ENCODE data around the gene CEP128. TPM values are rescaled to one million over a fixed set of nuclear protein-coding genes. Genes with fewer than 3 reads are reported as not detected.

Gene CEP128
- polyA plus RNA-seq, 1 donor = 2.4 TPM

DNA sequence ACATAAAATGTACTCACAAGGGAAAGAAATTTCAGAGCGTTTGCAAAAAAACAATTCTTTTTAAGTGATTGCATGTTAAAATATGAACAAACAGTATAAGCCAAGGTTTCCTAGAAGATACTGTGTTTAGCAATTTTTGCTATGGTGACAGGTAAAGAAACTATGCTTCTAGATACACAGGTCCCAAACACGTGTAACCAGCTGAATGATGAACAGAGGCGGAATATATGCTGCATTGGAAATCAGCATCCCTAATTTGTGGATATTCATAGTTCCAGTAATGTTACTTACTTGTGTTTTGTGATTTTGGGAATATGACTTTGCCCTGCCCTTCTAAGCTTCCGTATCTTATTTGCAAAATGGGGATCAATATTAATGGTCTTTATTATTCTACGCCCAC is 403.9 kb downstream of the CEP128 start:
- WGBS (ENCODE audit: insufficient coverage, low lambda C conversion rate) = 100% methylated on average over 2 of the region's 5 CpGs
- Histone ChIP-seq H3K27me3 (ENCODE audit: control insufficient read depth, insufficient read depth, low read length) (no peaks in the 10 kb centered on the region), H3K27ac (ENCODE audit: low read length) (no peak overlapping the region), H3K36me3 (ENCODE audit: control insufficient read depth, insufficient read depth, low read length) (no peaks in the 10 kb centered on the region), H3K4me1 (ENCODE audit: control insufficient read depth, insufficient read depth, low read length) (no peaks in the 10 kb centered on the region), H3K9me3 (ENCODE audit: control insufficient read depth, low read depth, low read length) (no peaks in the 10 kb centered on the region), H3K4me3 (ENCODE audit: low read length) (no peak overlapping the region)
- no peak for DNase-seq

DNA sequence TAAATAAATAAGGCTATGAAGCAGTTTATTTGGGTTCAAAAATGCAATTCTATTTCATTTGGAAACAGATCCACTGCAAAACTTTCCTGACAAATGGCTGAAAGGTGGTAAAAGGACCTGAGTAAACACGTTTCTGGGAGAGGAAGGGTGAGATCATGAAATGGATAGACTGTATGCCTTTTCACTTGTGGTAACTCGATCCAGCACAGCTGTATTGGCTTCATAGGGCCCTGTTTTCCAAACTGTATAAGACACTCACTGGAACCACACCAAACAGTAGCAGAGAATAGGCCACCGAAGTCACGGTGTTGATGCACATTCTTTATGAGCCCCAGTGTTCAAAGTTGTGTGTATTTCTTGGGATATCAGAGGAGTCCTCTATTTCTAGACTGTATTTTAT is 405.1 kb downstream of the CEP128 start:
- H3K4me3 ChIP-seq (ENCODE audit: low read length) = no peak overlapping the region
- DNase-seq = no peak
- H3K4me1 ChIP-seq (ENCODE audit: control insufficient read depth, insufficient read depth, low read length) = no peaks in the 10 kb centered on the region
- no CpG with 5 or more reads among the region's 4 CpGs for WGBS (ENCODE audit: insufficient coverage, low lambda C conversion rate)
- no peaks in the 10 kb centered on the region for H3K27me3 ChIP-seq (ENCODE audit: control insufficient read depth, insufficient read depth, low read length)
- H3K9me3 ChIP-seq (ENCODE audit: control insufficient read depth, low read depth, low read length) = no peaks in the 10 kb centered on the region
- no peak overlapping the region for H3K27ac ChIP-seq (ENCODE audit: low read length)
- no peaks in the 10 kb centered on the region for H3K36me3 ChIP-seq (ENCODE audit: control insufficient read depth, insufficient read depth, low read length)

DNA sequence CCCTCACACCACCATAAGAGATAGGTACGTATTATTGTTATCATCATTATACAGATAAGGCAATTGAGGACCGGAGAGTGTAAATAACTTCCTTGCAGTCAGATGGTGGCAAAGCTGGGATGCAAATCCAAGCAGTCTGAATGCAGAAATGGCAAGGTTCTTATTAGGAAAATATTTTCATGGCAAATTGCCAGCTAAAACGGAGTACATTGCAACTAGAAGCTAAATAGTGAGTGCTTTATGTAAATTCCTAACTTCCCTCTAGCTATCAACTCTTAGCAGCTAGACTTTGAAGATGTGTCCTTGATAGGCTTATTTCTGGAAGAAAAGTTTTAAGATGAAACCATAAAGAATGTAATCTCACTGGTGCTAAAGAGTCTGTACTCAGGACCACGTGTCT is 406.4 kb downstream of the CEP128 start:
- Histone ChIP-seq H3K27me3 (ENCODE audit: control insufficient read depth, insufficient read depth, low read length) (no peaks in the 10 kb centered on the region), H3K4me1 (ENCODE audit: control insufficient read depth, insufficient read depth, low read length) (no peaks in the 10 kb centered on the region), H3K27ac (ENCODE audit: low read length) (no peak overlapping the region), H3K4me3 (ENCODE audit: low read length) (no peak overlapping the region), H3K36me3 (ENCODE audit: control insufficient read depth, insufficient read depth, low read length) (no peaks in the 10 kb centered on the region), H3K9me3 (ENCODE audit: control insufficient read depth, low read depth, low read length) (no peaks in the 10 kb centered on the region)
- DNase-seq = no peak
- WGBS (ENCODE audit: insufficient coverage, low lambda C conversion rate) = no CpG with 5 or more reads among the region's 4 CpGs

DNA sequence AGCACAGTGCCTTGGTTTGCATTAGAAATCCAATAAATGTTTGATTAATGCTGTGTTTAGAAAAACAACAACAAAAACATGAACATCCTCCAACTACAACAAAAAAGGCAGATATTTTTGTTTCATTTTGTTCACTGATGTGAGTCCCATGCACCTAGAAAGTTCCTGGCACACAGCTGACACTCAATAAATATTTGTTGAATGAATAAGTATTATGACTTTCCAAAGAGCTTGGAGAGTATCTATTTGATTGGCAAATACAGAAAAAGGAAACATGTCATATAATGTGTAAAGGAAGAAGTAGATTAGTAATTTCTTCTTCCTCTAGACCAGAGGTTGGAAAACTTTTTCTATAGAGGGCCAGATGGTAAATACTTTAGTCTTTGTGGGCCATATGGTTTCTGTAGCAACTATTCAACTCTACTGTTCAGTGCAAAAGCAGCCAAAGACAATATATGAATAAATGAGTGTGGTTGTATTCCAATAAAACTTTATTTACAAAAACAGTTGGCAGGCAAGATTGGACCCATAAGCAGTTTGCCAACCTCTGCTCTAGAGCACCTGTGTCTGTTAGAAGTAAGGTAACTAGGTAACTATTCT is 417.9 kb downstream of the CEP128 start:
- Histone ChIP-seq H3K27ac (ENCODE audit: low read length) (no peak overlapping the region), H3K9me3 (ENCODE audit: control insufficient read depth, low read depth, low read length) (no peaks in the 10 kb centered on the region), H3K36me3 (ENCODE audit: control insufficient read depth, insufficient read depth, low read length) (no peaks in the 10 kb centered on the region), H3K27me3 (ENCODE audit: control insufficient read depth, insufficient read depth, low read length) (no peaks in the 10 kb centered on the region), H3K4me3 (ENCODE audit: low read length) (no peak overlapping the region), H3K4me1 (ENCODE audit: control insufficient read depth, insufficient read depth, low read length) (no peaks in the 10 kb centered on the region)
- no peak for DNase-seq

DNA sequence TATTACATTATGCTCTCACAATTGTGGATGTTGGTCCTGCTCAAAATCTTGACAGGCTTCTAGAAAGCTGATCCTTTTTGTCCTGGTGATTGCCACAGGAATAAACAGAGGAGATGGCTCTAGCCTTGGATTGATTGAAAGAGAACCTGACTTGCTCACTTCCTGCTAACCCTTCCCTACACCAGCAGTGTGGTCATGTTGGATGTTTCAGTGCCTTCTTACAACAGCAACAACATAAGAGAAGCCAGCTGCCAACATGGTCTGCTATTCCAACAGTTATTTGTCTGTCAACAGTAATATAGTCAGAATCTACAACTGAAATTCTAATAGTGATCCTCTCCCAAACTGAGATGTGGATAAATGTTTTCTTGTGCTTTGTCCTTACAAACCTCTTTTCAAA is 418.6 kb downstream of the CEP128 start:
- no peaks in the 10 kb centered on the region for H3K4me1 ChIP-seq (ENCODE audit: control insufficient read depth, insufficient read depth, low read length)
- no peaks in the 10 kb centered on the region for H3K9me3 ChIP-seq (ENCODE audit: control insufficient read depth, low read depth, low read length)
- H3K36me3 ChIP-seq (ENCODE audit: control insufficient read depth, insufficient read depth, low read length) = no peaks in the 10 kb centered on the region
- no peak for DNase-seq
- no peak overlapping the region for H3K27ac ChIP-seq (ENCODE audit: low read length)
- no peak overlapping the region for H3K4me3 ChIP-seq (ENCODE audit: low read length)
- H3K27me3 ChIP-seq (ENCODE audit: control insufficient read depth, insufficient read depth, low read length) = no peaks in the 10 kb centered on the region

DNA sequence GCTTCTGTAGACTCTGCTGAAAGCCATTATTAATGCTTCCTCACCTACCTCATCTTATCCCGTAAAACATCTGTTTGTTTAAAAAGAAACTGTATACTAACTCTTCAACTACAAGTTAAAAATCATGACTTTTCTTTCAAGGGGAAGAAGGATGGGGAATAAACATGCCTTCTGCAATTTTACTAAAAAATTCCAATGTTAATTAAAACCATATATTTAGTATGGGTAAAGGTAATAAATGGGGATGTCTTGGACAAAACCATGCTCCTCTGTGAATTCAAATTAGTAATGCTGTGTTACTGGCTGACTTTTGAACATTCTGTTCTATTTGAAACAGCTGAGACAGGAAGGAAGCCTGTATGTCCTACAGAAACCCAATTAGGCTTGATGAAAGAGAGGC is 419.1 kb downstream of the CEP128 start:
- no peaks in the 10 kb centered on the region for H3K9me3 ChIP-seq (ENCODE audit: control insufficient read depth, low read depth, low read length)
- WGBS (ENCODE audit: insufficient coverage, low lambda C conversion rate) = 100% methylated on average over 1 of the region's 1 CpG
- no peak for DNase-seq
- no peaks in the 10 kb centered on the region for H3K27me3 ChIP-seq (ENCODE audit: control insufficient read depth, insufficient read depth, low read length)
- no peaks in the 10 kb centered on the region for H3K36me3 ChIP-seq (ENCODE audit: control insufficient read depth, insufficient read depth, low read length)
- H3K4me1 ChIP-seq (ENCODE audit: control insufficient read depth, insufficient read depth, low read length) = no peaks in the 10 kb centered on the region
- H3K27ac ChIP-seq (ENCODE audit: low read length) = no peak overlapping the region
- H3K4me3 ChIP-seq (ENCODE audit: low read length) = no peak overlapping the region

DNA sequence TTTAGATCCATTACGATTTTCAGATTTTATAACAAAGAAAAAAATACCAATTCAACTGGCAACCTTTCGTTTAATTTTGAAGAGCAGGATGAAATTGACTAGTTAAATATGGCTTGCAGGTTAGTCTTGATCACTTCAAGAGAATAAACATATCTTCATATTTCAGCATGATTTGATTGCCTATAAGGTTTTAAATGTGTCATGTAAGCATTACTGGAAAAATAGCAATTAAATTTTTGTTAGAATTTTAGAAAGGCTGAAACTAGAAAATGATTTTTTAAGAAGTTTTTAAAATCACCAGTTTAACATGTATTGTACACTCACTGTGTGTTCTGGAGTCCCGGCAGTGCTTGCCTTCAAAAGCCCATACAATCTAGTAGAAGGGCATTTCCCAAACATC is 420.1 kb downstream of the CEP128 start:
- Histone ChIP-seq H3K4me1 (ENCODE audit: control insufficient read depth, insufficient read depth, low read length) (no peaks in the 10 kb centered on the region), H3K36me3 (ENCODE audit: control insufficient read depth, insufficient read depth, low read length) (no peaks in the 10 kb centered on the region), H3K27ac (ENCODE audit: low read length) (no peak overlapping the region), H3K27me3 (ENCODE audit: control insufficient read depth, insufficient read depth, low read length) (no peaks in the 10 kb centered on the region), H3K4me3 (ENCODE audit: low read length) (no peak overlapping the region), H3K9me3 (ENCODE audit: control insufficient read depth, low read depth, low read length) (no peaks in the 10 kb centered on the region)
- no peak for DNase-seq
- WGBS (ENCODE audit: insufficient coverage, low lambda C conversion rate) = 100% methylated on average over 3 of the region's 3 CpGs

DNA sequence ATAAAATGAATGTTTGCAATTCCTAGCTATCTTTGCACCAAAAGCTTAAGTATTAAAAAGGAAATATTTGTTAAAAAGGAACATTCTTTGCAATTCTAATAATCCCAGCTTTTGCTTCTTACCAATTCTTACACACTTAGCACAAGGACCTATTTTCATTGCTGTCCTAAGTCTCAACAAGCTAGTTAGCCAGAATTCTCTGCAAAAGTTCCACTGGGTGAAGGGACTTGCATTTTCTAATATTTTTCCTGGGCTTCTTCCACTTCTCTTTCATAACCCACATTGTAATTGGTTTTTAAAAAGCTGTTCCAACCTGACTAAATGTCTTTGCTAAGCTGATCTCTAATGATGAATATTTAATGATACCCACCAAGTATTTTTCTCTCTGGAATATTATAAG is 422.5 kb downstream of the CEP128 start:
- no peak overlapping the region for H3K27ac ChIP-seq (ENCODE audit: low read length)
- H3K4me3 ChIP-seq (ENCODE audit: low read length) = no peak overlapping the region
- no peaks in the 10 kb centered on the region for H3K36me3 ChIP-seq (ENCODE audit: control insufficient read depth, insufficient read depth, low read length)
- H3K9me3 ChIP-seq (ENCODE audit: control insufficient read depth, low read depth, low read length) = no peaks in the 10 kb centered on the region
- no peaks in the 10 kb centered on the region for H3K4me1 ChIP-seq (ENCODE audit: control insufficient read depth, insufficient read depth, low read length)
- DNase-seq = no peak
- no peaks in the 10 kb centered on the region for H3K27me3 ChIP-seq (ENCODE audit: control insufficient read depth, insufficient read depth, low read length)

DNA sequence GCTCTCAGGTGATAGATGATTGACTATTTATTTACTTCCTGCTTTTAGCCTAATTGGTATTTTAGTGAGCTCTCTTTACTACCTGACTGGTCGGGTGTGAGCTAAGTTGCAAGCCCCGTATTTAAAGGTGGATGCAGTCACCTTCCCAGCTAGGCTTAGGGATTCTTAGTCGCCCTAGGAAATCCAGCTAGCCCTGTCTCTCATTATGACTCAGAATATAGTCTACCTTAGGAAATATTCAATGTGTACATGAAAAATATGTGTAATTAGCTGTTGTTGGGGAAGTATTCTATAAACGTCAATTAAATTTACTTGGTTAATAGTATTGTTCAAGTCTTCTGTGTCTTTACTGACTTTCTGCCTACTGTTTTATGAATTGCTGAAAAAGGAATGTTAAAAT is 423.4 kb downstream of the CEP128 start:
- no peaks in the 10 kb centered on the region for H3K9me3 ChIP-seq (ENCODE audit: control insufficient read depth, low read depth, low read length)
- no peak overlapping the region for H3K4me3 ChIP-seq (ENCODE audit: low read length)
- no peaks in the 10 kb centered on the region for H3K36me3 ChIP-seq (ENCODE audit: control insufficient read depth, insufficient read depth, low read length)
- no peaks in the 10 kb centered on the region for H3K27me3 ChIP-seq (ENCODE audit: control insufficient read depth, insufficient read depth, low read length)
- H3K27ac ChIP-seq (ENCODE audit: low read length) = no peak overlapping the region
- 100% methylated on average over 1 of the region's 4 CpGs for WGBS (ENCODE audit: insufficient coverage, low lambda C conversion rate)
- H3K4me1 ChIP-seq (ENCODE audit: control insufficient read depth, insufficient read depth, low read length) = no peaks in the 10 kb centered on the region
- DNase-seq = no peak

DNA sequence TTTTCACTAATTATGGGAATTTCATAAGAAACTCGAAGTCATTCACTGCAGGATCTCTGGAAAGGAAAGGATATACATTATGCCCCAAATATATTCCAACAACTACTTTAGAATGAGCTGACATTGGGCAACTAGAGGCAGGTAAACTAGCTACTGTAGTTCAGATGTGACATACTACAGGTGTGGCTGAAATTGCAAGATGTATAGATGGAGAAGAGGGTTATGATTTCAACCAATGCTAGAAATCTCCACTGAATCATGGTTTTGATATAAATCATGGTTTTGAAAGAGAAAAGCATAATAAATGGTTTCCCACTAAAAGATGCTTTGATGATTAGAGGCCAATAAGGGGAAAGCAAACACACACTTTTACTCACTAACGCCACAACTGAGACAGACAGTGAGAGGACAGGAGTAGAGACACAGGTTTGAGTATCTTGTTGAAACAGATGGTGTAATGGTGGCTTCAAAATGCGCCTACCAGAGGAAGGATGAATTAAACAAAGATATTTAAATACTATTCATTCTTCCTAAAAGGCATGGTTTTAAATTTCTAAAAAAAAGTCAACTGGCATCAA is 434.2 kb downstream of the CEP128 start:
- no peak overlapping the region for H3K4me3 ChIP-seq (ENCODE audit: low read length)
- 100% methylated on average over 2 of the region's 3 CpGs for WGBS (ENCODE audit: insufficient coverage, low lambda C conversion rate)
- DNase-seq = no peak
- no peaks in the 10 kb centered on the region for H3K27me3 ChIP-seq (ENCODE audit: control insufficient read depth, insufficient read depth, low read length)
- H3K27ac ChIP-seq (ENCODE audit: low read length) = no peak overlapping the region
- no peaks in the 10 kb centered on the region for H3K9me3 ChIP-seq (ENCODE audit: control insufficient read depth, low read depth, low read length)
- H3K36me3 ChIP-seq (ENCODE audit: control insufficient read depth, insufficient read depth, low read length) = no peaks in the 10 kb centered on the region
- no peaks in the 10 kb centered on the region for H3K4me1 ChIP-seq (ENCODE audit: control insufficient read depth, insufficient read depth, low read length)

DNA sequence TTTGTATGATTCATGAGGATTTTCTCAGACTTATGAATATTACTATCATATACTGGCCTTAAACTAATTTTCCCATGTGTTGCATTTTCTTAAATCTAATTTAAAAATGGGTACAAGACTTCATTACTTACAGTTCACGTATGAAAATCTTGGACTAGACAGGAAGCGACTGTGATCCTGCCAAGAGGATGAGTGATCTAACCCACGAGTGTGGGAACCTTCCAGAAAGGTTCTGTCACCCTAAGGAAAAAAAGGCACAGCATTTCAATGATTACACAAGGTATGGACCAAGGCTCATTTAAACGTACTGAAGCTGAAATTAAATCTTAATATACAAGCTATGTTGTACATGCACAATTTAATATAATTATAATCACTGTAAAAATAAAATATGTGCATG is 436.8 kb downstream of the CEP128 start:
- H3K27ac ChIP-seq (ENCODE audit: low read length) = no peak overlapping the region
- H3K4me1 ChIP-seq (ENCODE audit: control insufficient read depth, insufficient read depth, low read length) = no peaks in the 10 kb centered on the region
- H3K4me3 ChIP-seq (ENCODE audit: low read length) = no peak overlapping the region
- no peaks in the 10 kb centered on the region for H3K27me3 ChIP-seq (ENCODE audit: control insufficient read depth, insufficient read depth, low read length)
- DNase-seq = no peak
- H3K36me3 ChIP-seq (ENCODE audit: control insufficient read depth, insufficient read depth, low read length) = no peaks in the 10 kb centered on the region
- H3K9me3 ChIP-seq (ENCODE audit: control insufficient read depth, low read depth, low read length) = no peaks in the 10 kb centered on the region
- WGBS (ENCODE audit: insufficient coverage, low lambda C conversion rate) = 67% methylated on average over 1 of the region's 4 CpGs
